NCI-H2029 treated with DMSO at 0.1 percent for 48 hours (cell line): ENCODE measurements around the gene EFCAB3.
"Not testable (repeated sequence)": the region's sequence is repeated elsewhere in the genome, so short reads cannot be mapped to it uniquely, and the experiment has no call there.

Experiments used
- DNase-seq: peaks from one replicate; lab custom pipeline; 2025; lab: John Stamatoyannopoulos, UW

Gene EFCAB3

GRCh38 chr17:62465271-62465670 is 84.9 kb downstream of the EFCAB3 start:
- DNase-seq: not testable (repeated sequence)
